GM19455 (cell line): ENCODE measurements around the gene ZRANB2.

Experiments
- ATAC-seq: cut with Tn5 transposase; IDR thresholded peaks from one replicate; pipeline ENCODE4 v1.9.1; 2021; ENCODE audit not compliant: unreplicated experiment

The ZRANB2 gene

GRCh38 chr1:71080739-71081696 lies at the start of gene ZRANB2:
ZRANB2 (minus strand) TSS chr1:71081035; CDS start chr1:71080995, 40 bp downstream.
- peak; percentile 100 for ATAC-seq

DNA sequence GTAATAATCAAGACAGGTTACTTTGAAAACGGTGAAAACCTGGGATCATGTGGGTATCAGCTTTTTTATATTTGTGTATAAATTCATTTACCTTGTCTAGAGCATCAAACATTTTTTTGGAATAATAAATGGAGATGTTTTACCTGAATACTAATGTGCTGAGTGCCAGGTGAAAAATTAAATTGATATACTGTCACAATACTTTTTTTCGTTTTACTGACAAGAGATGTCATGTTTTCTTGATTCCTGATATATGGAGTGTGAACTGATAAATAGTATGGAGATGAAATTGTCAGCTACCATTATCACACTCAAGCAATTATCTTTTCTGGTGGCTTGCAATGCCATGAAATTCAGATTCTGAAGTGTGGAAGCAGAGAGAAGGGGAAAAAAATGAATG lies 47.2 kb upstream of the ZRANB2 start:
- no peak for ATAC-seq

DNA sequence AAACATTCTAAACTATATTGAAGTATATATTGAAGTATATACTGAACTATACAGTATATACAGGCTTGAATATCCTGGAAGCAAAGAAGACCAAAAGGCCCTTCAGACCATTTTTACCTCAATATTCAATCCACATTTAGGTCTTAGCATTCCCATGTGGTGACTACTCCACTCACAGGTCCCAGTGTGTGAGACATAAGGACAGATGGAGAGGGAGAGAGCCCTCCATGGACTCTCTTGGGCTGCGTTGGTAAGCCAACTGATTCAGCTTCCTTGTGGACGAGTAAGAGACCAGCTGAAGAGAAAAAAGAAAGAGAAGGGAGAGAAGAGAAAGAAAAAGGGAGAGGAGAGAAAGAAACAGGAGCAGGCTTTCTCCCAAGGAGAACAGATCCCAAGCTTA lies 37.3 kb upstream of the ZRANB2 start:
- ATAC-seq = no peak

GRCh38 chr1:71116729-71117128 lies 35.9 kb upstream of the ZRANB2 start:
- ATAC-seq = no peak

- no peak for ATAC-seq
Measured at GRCh38 chr1:71106658-71107322, 26.0 kb upstream of the ZRANB2 start.

GRCh38 chr1:71104417-71104816 lies 23.6 kb upstream of the ZRANB2 start:
- ATAC-seq = no peak

DNA sequence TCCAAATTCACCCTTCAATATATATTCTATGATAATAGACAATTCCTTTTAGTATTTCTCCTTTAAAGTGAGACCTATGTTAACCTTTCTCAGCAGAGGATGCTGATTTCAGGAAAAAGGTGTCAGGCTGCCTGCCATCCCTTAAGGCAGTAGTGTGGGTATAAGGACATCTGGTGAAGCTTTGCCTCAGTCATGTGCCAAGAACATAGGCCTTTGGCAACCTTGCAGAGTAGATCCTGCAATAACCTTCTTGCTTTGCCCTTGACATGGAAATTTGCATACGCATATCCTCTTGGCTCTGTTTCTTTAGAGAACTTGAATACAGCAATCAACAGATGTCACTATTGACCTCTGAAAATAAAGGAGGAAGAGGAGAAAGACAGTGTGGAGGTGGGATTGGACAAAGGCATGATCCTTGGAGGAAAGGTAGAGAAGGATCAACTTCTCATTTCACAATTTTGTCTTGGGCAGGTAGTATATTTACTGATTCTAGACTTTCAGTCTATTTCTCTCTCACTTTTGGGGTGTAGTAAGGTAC lies 21.1 kb upstream of the ZRANB2 start:
- ATAC-seq = no peak

DNA sequence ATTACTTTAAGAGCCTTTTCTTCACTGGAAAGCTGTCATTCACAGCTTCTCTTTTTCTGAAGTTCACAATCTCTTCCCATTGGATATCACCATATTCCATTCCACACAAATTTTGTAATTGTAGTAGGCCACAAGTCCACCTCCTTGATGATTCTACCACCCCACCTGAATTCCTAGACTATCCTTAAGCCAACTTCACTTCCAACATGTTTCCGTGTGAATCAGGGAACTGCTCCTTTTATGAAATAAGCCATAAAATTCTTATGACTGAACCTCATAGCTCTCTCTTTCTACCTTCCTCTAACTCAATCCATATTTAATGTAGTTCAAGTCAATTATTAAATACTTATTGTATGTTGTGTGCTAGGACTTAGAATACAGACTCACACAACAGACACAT lies 16.6 kb upstream of the ZRANB2 start:
- ATAC-seq = no peak

GRCh38 chr1:71094913-71095312 lies 14.1 kb upstream of the ZRANB2 start:
- no peak for ATAC-seq

- no peak for ATAC-seq
Measured at GRCh38 chr1:71093938-71094337, 13.1 kb upstream of the ZRANB2 start.

- ATAC-seq = no peak
Measured at GRCh38 chr1:71089536-71090270, 8.9 kb upstream of the ZRANB2 start.

- no peak for ATAC-seq
Measured at GRCh38 chr1:71088645-71089287, 7.9 kb upstream of the ZRANB2 start.

DNA sequence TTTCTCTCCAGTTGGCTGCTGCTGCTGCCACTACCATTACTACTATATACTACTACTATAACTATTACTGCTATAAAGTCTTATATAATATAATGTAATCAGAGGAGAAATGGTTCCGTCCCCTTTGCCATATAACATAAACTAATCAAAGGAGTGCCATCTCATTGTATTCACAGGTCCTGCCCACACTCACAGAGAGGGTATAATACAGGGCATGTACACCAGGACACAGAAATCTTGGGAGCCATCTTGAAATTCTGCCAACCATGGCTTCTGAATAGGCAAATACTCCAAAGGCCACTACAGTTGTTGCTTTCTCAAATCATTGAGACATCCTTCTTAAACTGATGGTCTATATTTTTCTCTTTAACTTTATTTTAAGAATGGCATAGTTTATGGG lies 6.9 kb upstream of the ZRANB2 start:
- ATAC-seq = no peak

GRCh38 chr1:71087060-71087459 lies 6.2 kb upstream of the ZRANB2 start:
- ATAC-seq = no peak

- no peak for ATAC-seq
Measured at GRCh38 chr1:71086331-71086730, 5.5 kb upstream of the ZRANB2 start.

GRCh38 chr1:71083271-71083670 lies 2.4 kb upstream of the ZRANB2 start:
- ATAC-seq = no peak

- ATAC-seq = no peak
Measured at GRCh38 chr1:71081697-71082080, 854 bp upstream of the ZRANB2 start.

DNA sequence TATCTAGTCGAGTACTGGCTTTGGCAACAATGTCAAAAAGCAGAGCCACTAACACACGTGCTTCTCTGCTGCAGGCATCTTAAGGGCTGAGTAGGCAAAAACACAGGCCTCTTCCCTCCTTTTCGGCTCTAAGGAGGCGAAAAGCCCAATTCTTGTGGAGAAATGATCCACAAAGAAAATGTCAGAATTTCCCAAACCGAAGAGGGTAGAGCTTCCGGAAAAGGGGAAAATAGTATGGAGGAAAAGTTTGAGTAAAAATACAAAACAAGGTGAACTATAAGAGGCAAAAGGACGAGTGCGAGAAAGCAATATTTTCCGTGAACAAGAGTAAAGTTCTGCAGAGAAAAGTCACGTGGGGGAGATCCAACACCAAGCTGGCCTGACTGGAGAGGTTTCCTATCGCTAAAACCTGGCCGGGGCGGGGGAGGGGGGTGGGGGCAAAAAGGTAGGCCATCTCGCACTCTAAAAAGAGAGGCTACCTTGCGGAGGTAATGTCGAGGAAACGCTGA lies 551 bp downstream of the ZRANB2 start:
- peak; percentile 14 for ATAC-seq

- ATAC-seq = no peak
Measured at GRCh38 chr1:71074681-71075080, 6.2 kb downstream of the ZRANB2 start.

DNA sequence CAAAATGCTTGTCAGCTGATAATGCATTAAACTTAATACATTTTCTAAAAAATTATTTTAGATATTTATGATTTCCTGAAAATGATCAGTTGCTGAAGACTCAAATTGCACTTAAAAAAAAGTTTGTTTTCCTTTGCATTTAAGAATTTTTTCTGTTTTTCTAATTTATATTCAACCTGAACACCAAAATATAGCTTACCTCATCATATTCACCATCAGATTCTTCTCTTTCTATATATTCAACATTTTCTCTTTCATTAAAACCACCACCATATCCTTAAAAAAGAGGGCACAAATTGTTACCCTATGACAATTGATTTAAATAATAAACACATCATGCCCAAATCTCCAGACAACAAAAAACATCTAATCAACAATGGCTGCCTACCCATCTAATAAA lies 8.6 kb downstream of the ZRANB2 start:
- no peak for ATAC-seq

- ATAC-seq = no peak
Measured at GRCh38 chr1:71071720-71072119, 9.1 kb downstream of the ZRANB2 start.
